SK-N-SH (cell line): ENCODE results near the gene PARP15. TPM values are rescaled to one million over a fixed set of nuclear protein-coding genes. Genes with fewer than 3 reads are reported as not detected.

Experiments used
- CTCF ChIA-PET: fragments of 300-600, 350-600 bp; formaldehyde crosslinking; extraction: SDS; loops from one replicate; lab custom pipeline; 2021; lab: Yijun Ruan, JAX
- POLR2A ChIA-PET: fragments of 350-600 bp; sonication (Branson Sonifier 250); formaldehyde crosslinking; extraction: SDS; loops from one replicate; lab custom pipeline; 2020; ENCODE audit warnings: antibody characterized with exemption, inconsistent platforms; lab: Yijun Ruan, JAX
- DNase-seq: peaks from one replicate; pipeline ENCODE4 v3.0.0; 2012
- H2AFZ ChIP-seq: fragments of 200-600 bp; sonication (generic); 2 replicates; pipeline ENCODE4 v1.8.1; 2016; ENCODE audit warnings: antibody characterized with exemption, mild to moderate bottlenecking, low read depth
- H3F3A ChIP-seq: fragments of 200-600 bp; sonication (generic); replicated peaks from 2 replicates; pipeline ENCODE3; 2016; ENCODE audit warnings: antibody characterized with exemption, mild to moderate bottlenecking; ENCODE audit not compliant: insufficient read depth
- H3K27ac ChIP-seq, 2 experiments: fragments of 200-500 bp in 1 of 2; fragments of 200-600 bp in 1 of 2; sonication (Bioruptor generic) in 1 of 2; sonication (generic), shearing (Covaris generic) in 1 of 2; 2 replicates each; pipeline versions ENCODE4 v1.5.1 to v1.6.1; 2014 to 2016; ENCODE audit warnings: low read depth in 2 of 2, inconsistent platforms in 1 of 2, low read length in 1 of 2, mild to moderate bottlenecking in 1 of 2, mixed read lengths in 1 of 2
- H3K27me3 ChIP-seq: fragments of 200-600 bp; sonication (generic), shearing (Covaris generic); 2 replicates; pipeline ENCODE4 v1.6.1; 2016; ENCODE audit warnings: mixed run types; ENCODE audit not compliant: insufficient read depth
- H3K36me3 ChIP-seq, 2 experiments: fragments of 200-500 bp in 1 of 2; fragments of 200-600 bp in 1 of 2; sonication (Bioruptor generic) in 1 of 2; sonication (generic) in 1 of 2; replicated peaks in 1 of 2; 2 replicates each; pipeline versions ENCODE3 to v1.5.1; 2014 to 2016; ENCODE audit warnings: low read length in 1 of 2, mild to moderate bottlenecking in 1 of 2; ENCODE audit not compliant: insufficient read depth in 2 of 2, control insufficient read depth in 1 of 2
- H3K4me1 ChIP-seq, 2 experiments: fragments of 200-500 bp in 1 of 2; fragments of 200-600 bp in 1 of 2; sonication (Bioruptor generic) in 1 of 2; sonication (generic), shearing (Covaris generic) in 1 of 2; 2 replicates each; pipeline versions ENCODE4 v1.5.1 to v1.6.1; 2014 to 2016; ENCODE audit warnings: low read depth in 1 of 2, low read length in 1 of 2, mixed run types in 1 of 2; ENCODE audit not compliant: insufficient read depth in 2 of 2, control insufficient read depth in 1 of 2
- H3K4me2 ChIP-seq: fragments of 200-600 bp; sonication (generic), shearing (Covaris generic); 2 replicates; pipeline ENCODE4 v1.6.1; 2017; ENCODE audit warnings: mixed run types
- H3K4me3 ChIP-seq, 2 experiments: fragments of 200-500 bp in 1 of 2; fragments of 200-600 bp in 1 of 2; sonication (Bioruptor generic) in 1 of 2; sonication (generic), shearing (Covaris generic) in 1 of 2; 2 replicates each; pipeline versions ENCODE4 v1.5.1 to v1.8.1; 2014 to 2016; ENCODE audit warnings: low read depth in 2 of 2, inconsistent platforms in 1 of 2, low read length in 1 of 2, mild to moderate bottlenecking in 1 of 2, mixed read lengths in 1 of 2, moderate library complexity in 1 of 2
- H3K79me2 ChIP-seq: fragments of 200-600 bp; sonication (generic); 2 replicates; pipeline ENCODE4 v1.8.1; 2017; ENCODE audit warnings: mild to moderate bottlenecking; ENCODE audit not compliant: insufficient read depth
- H3K9ac ChIP-seq: fragments of 200-600 bp; sonication (generic); 2 replicates; pipeline ENCODE4 v1.6.1; 2017; ENCODE audit warnings: mixed run types
- H3K9me2 ChIP-seq: fragments of 200-600 bp; sonication (generic); 2 replicates; pipeline ENCODE4 v1.6.1; 2017; ENCODE audit warnings: mixed run types
- H3K9me3 ChIP-seq: fragments of 200-600 bp; sonication (generic); 2 replicates; pipeline ENCODE4 v1.6.1; 2017; ENCODE audit warnings: mixed run types, mild to moderate bottlenecking, moderate library complexity
- H4K20me1 ChIP-seq: fragments of 200-600 bp; sonication (generic); 2 replicates; pipeline ENCODE4 v1.6.1; 2017; ENCODE audit warnings: mild to moderate bottlenecking, mixed run types; ENCODE audit not compliant: insufficient read depth
- ELF1 ChIP-seq: IDR thresholded peaks from 2 replicates; pipeline ENCODE4 v1.4.0; 2012
- FOSL2 ChIP-seq: IDR thresholded peaks from 2 replicates; pipeline ENCODE4 v1.4.0; 2012; ENCODE audit warnings: low read depth, mild to moderate bottlenecking, moderate library complexity, borderline replicate concordance
- FOXJ3 ChIP-seq: sonication (generic); formaldehyde crosslinking; IDR thresholded peaks from 2 replicates; pipeline ENCODE4 v1.5.1; 2020; ENCODE audit warnings: mild to moderate bottlenecking, missing genetic modification reagents
- NFIC ChIP-seq: IDR thresholded peaks from 2 replicates; pipeline ENCODE4 v1.4.0; 2012; ENCODE audit warnings: borderline replicate concordance
- NRF1 ChIP-seq: IDR thresholded peaks from 2 replicates; pipeline ENCODE4 v1.6.1; 2012; ENCODE audit warnings: low read depth, mild to moderate bottlenecking, low read length
- POLR2AphosphoS5 ChIP-seq: IDR thresholded peaks from 2 replicates; pipeline ENCODE4 v1.6.1; 2012; ENCODE audit warnings: low read depth, low read length
- RAD21 ChIP-seq: IDR thresholded peaks from 2 replicates; pipeline ENCODE4 v1.6.1; 2012; ENCODE audit warnings: mild to moderate bottlenecking, low read length
- RCOR1 ChIP-seq: fragments of 150-350 bp; IDR thresholded peaks from 2 replicates; pipeline ENCODE4 v1.6.1; 2017; ENCODE audit warnings: antibody characterized with exemption, low read length
- RFX5 ChIP-seq: IDR thresholded peaks from 2 replicates; pipeline ENCODE4 v1.6.1; 2012; ENCODE audit warnings: mild to moderate bottlenecking, improper control_type of control experiment, low read length
- RXRA ChIP-seq: IDR thresholded peaks from 2 replicates; pipeline ENCODE4 v1.4.0; 2012; ENCODE audit warnings: low read depth, mild to moderate bottlenecking, borderline replicate concordance
- SMC3 ChIP-seq: IDR thresholded peaks from 2 replicates; pipeline ENCODE4 v1.6.1; 2012; ENCODE audit warnings: low read depth, low read length, improper control_type of control experiment
- TCF12 ChIP-seq: IDR thresholded peaks from 2 replicates; pipeline ENCODE4 v1.4.0; 2012
- TEAD4 ChIP-seq: IDR thresholded peaks from 2 replicates; pipeline ENCODE4 v1.4.0; 2012; ENCODE audit warnings: mild to moderate bottlenecking, borderline replicate concordance; ENCODE audit not compliant: insufficient read depth
- YY1 ChIP-seq: IDR thresholded peaks from 2 replicates; pipeline ENCODE4 v1.4.0; 2012; ENCODE audit warnings: low read depth, mild to moderate bottlenecking
- WGBS: methylation state at CpG from one replicate; pipeline ENCODE4 v1.1.6; 2017; ENCODE audit warnings: low lambda C conversion rate; 5-methylcytosine and 5-hydroxymethylcytosine counted together
- polyA plus RNA-seq, 3 experiments: library from polyadenylated mRNA; depleted of rRNA; stranded (reverse); fragments of >200 nt; gene quantifications; 2 replicates each; pipeline ENCODE4 v1.2.3, GENCODE V29; 2012
- TF ChIP-seq, protein P1 (sequence below): IDR thresholded peaks from 2 replicates; pipeline ENCODE4; 2012
- TF ChIP-seq, protein P2 (sequence below): fragments of 150-350 bp; IDR thresholded peaks from 2 replicates; pipeline ENCODE4 v1.6.1; 2016; ENCODE audit warnings: mild to moderate bottlenecking, low read depth, low read length
- TF ChIP-seq, protein P3 (sequence below): fragments of 200-600 bp; sonication (generic); IDR thresholded peaks from 2 replicates; pipeline ENCODE4 v1.6.1; 2017; ENCODE audit warnings: antibody characterized with exemption, mild to moderate bottlenecking, moderate library complexity

PARP15 gene
- polyA plus RNA-seq, 1 of the 3 experiments (the other 2 are of a cell fraction): not detected

DNA sequence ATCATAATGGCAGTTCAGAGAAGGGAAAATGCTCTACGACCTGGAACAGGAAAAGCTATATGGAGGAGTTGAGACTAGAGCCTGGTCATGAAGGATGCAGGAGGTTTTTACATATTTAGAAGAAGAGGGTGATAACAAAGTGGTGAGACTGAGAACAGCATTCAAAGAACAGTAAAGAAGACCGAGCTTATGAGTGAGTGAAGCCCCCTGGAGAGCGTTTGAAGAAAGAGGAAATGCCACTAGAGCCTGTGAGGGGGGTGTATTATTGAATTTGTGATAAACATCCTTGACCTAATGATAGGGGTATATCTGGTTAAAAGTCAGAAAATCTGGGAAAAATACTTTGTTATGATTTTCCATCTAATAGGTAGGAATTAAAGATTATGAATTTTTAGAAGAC, 17.5 kb upstream of the PARP15 start (continued):
- TF ChIP-seq RXRA: no peak
- no peak for TF ChIP-seq YY1
- TF ChIP-seq TCF12: no peak
- TF ChIP-seq, protein P1, sequence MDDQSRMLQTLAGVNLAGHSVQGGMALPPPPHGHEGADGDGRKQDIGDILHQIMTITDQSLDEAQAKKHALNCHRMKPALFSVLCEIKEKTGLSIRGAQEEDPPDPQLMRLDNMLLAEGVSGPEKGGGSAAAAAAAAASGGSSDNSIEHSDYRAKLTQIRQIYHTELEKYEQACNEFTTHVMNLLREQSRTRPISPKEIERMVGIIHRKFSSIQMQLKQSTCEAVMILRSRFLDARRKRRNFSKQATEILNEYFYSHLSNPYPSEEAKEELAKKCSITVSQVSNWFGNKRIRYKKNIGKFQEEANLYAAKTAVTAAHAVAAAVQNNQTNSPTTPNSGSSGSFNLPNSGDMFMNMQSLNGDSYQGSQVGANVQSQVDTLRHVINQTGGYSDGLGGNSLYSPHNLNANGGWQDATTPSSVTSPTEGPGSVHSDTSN: no peak
- no peak for TF ChIP-seq NFIC
- no peak for TF ChIP-seq RAD21

DNA sequence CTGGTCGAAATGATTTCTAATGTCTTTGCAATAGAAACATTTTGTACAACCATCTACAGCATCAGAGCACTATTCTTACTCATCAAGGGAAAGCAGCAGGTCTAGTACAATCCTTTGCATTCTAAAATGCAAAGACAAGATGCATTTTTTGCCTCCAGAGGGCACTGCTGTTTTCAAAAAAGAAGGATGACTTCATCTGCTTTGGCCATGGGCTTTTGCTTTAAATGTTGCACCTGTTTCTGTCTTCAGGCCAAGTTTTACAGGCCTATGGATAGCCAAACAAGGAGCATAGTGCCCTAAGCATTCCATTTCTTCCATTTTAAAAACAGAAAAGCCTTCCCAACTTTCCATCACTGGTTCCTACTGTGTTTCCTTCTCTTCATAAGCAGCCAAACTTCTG, 16.8 kb upstream of the PARP15 start:
- no peaks in the 10 kb centered on the region for H3K27me3 ChIP-seq
- no peaks in the 10 kb centered on the region for H3K9me2 ChIP-seq
- no peaks in the 10 kb centered on the region for H3K9me3 ChIP-seq
- no peak overlapping the region for H3K9ac ChIP-seq
- peak; percentile 52 for DNase-seq
- POLR2A ChIA-PET: no interaction called here
- CTCF ChIA-PET: interaction anchor here (0.7 to 7.2 kb wide), 11 partner anchors 19 to 1549 kb away, joined by 3 to 84 read pairs (median 3); partner anchors contain the start of gene PARP14
- TF ChIP-seq RFX5: no peak
- no peak for TF ChIP-seq POLR2AphosphoS5
- no peak for TF ChIP-seq FOSL2
- no peak for TF ChIP-seq RXRA
- TF ChIP-seq ELF1: no peak
- no peak for TF ChIP-seq NRF1
- TF ChIP-seq, protein P2, sequence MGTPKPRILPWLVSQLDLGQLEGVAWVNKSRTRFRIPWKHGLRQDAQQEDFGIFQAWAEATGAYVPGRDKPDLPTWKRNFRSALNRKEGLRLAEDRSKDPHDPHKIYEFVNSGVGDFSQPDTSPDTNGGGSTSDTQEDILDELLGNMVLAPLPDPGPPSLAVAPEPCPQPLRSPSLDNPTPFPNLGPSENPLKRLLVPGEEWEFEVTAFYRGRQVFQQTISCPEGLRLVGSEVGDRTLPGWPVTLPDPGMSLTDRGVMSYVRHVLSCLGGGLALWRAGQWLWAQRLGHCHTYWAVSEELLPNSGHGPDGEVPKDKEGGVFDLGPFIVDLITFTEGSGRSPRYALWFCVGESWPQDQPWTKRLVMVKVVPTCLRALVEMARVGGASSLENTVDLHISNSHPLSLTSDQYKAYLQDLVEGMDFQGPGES: no peak
- TF ChIP-seq, protein P3, sequence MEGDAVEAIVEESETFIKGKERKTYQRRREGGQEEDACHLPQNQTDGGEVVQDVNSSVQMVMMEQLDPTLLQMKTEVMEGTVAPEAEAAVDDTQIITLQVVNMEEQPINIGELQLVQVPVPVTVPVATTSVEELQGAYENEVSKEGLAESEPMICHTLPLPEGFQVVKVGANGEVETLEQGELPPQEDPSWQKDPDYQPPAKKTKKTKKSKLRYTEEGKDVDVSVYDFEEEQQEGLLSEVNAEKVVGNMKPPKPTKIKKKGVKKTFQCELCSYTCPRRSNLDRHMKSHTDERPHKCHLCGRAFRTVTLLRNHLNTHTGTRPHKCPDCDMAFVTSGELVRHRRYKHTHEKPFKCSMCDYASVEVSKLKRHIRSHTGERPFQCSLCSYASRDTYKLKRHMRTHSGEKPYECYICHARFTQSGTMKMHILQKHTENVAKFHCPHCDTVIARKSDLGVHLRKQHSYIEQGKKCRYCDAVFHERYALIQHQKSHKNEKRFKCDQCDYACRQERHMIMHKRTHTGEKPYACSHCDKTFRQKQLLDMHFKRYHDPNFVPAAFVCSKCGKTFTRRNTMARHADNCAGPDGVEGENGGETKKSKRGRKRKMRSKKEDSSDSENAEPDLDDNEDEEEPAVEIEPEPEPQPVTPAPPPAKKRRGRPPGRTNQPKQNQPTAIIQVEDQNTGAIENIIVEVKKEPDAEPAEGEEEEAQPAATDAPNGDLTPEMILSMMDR: peak; percentile 70
- TF ChIP-seq FOXJ3 (CRISPR knock-in tag): no peak
- TF ChIP-seq RAD21: peak; percentile 85
- 0 out of 2 replicates have a peak, but pooled peaks have one; percentile 31 for TF ChIP-seq RCOR1
- no peak for TF ChIP-seq TEAD4
- TF ChIP-seq SMC3: peak; percentile 74
- no peaks in the 10 kb centered on the region for H3F3A ChIP-seq
- no peak overlapping the region for H3K27ac ChIP-seq
- H3K79me2 ChIP-seq: peaks cover 10% of the 10 kb centered on the region
- no peak overlapping the region for H2AFZ ChIP-seq
- 70% methylated on average over 1 of the region's 1 CpG for WGBS
- peaks cover 5 to 9% of the 10 kb centered on the region in 2 experiments; a peak in 2 of 4 replicates for H3K4me1 ChIP-seq
- H3K4me3 ChIP-seq: no peak overlapping the region
- peaks cover 3 to 20% of the 10 kb centered on the region in 2 experiments for H3K36me3 ChIP-seq
- H3K4me2 ChIP-seq: no peak overlapping the region
- H4K20me1 ChIP-seq: no peaks in the 10 kb centered on the region
